Osteocyte (in vitro differentiated cells): Measurements from ENCODE around the gene UPB1. TPM values are rescaled to one million over a fixed set of nuclear protein-coding genes. Genes with fewer than 3 reads are reported as not detected.

Experiments used
- DNase-seq: peaks from one replicate; pipeline ENCODE4 v3.0.0; 2021; ENCODE audit warnings: mixed read lengths; ENCODE audit not compliant: unreplicated experiment; ENCODE audit errors: extremely low spot score
- H3K27ac Mint-ChIP-seq: one replicate; pipeline ENCODE4 v1.8.0; 2021; ENCODE audit warnings: mild to moderate bottlenecking, mixed read lengths; ENCODE audit not compliant: unreplicated experiment
- H3K27me3 Mint-ChIP-seq: one replicate; pipeline ENCODE4 v1.8.0; 2021; ENCODE audit warnings: mixed read lengths; ENCODE audit not compliant: unreplicated experiment
- H3K36me3 Mint-ChIP-seq: one replicate; pipeline ENCODE4 v1.8.0; 2021; ENCODE audit warnings: mixed read lengths; ENCODE audit not compliant: unreplicated experiment
- H3K4me1 Mint-ChIP-seq: one replicate; pipeline ENCODE4 v1.8.0; 2021; ENCODE audit warnings: mixed read lengths; ENCODE audit not compliant: unreplicated experiment
- H3K4me3 Mint-ChIP-seq: one replicate; pipeline ENCODE4 v1.8.0; 2021; ENCODE audit warnings: mild to moderate bottlenecking, moderate library complexity, mixed read lengths; ENCODE audit not compliant: unreplicated experiment
- H3K9me3 Mint-ChIP-seq: one replicate; pipeline ENCODE4 v1.8.0; 2021; ENCODE audit warnings: mixed read lengths; ENCODE audit not compliant: unreplicated experiment
- total RNA-seq: library from RNA; stranded (reverse); gene quantifications from 2 replicates; pipeline ENCODE4 v1.2.1, GENCODE V29; 2021
- TF ChIP-seq, protein P1 (sequence below): fragments of 200-600 bp; sonication (generic); IDR thresholded peaks from 2 replicates; pipeline ENCODE4 v1.5.0; 2021; ENCODE audit warnings: antibody characterized with exemption, mild to moderate bottlenecking, moderate library complexity

Gene UPB1
- total RNA-seq, 1 donor from 2014 or later: not detected

DNA sequence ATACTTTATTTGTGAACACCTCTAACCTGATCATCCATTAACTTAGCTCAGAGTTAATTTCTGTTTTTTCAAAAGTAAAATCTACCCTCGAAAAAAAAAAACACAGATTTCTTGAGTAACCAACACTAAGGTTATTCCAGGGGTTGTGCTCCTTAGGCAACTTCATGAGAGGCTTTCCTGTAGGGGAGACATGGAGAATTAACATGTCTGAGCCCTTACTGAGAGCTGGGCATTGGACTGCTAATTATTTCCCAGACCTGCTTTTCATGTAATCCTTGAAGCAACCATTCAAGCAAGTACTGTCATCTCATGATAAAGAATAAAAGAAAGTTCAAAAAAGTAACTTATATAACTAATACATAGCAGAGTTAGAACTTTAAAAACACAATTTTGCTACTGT is 13.5 kb upstream of the UPB1 start:
- no peak overlapping the region for H3K27ac Mint-ChIP-seq
- H3K4me1 Mint-ChIP-seq: peaks cover 27% of the 10 kb centered on the region
- H3K27me3 Mint-ChIP-seq: no peaks in the 10 kb centered on the region
- H3K36me3 Mint-ChIP-seq: no peaks in the 10 kb centered on the region
- TF ChIP-seq, protein P1, sequence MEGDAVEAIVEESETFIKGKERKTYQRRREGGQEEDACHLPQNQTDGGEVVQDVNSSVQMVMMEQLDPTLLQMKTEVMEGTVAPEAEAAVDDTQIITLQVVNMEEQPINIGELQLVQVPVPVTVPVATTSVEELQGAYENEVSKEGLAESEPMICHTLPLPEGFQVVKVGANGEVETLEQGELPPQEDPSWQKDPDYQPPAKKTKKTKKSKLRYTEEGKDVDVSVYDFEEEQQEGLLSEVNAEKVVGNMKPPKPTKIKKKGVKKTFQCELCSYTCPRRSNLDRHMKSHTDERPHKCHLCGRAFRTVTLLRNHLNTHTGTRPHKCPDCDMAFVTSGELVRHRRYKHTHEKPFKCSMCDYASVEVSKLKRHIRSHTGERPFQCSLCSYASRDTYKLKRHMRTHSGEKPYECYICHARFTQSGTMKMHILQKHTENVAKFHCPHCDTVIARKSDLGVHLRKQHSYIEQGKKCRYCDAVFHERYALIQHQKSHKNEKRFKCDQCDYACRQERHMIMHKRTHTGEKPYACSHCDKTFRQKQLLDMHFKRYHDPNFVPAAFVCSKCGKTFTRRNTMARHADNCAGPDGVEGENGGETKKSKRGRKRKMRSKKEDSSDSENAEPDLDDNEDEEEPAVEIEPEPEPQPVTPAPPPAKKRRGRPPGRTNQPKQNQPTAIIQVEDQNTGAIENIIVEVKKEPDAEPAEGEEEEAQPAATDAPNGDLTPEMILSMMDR: no peak
- DNase-seq: no peak
- no peak overlapping the region for H3K4me3 Mint-ChIP-seq
- no peaks in the 10 kb centered on the region for H3K9me3 Mint-ChIP-seq

DNA sequence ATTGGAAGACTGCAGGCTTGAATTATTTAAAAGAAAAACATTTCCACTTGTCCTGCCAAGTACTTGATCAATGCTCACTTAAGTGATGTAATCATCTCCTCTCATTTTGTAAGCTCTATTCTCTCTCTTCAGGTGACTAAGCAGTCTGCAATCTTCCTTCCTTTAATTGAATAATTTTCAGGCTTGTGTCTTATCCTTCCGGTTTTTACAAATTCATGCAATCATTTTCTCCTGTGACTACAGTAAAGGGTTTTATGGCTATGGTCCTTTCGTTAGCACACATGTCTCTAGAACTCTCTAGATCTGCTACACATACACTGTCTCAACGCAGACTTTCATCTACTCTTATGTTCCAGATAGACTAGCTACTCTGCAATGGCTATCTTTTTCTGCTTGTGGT is 12.6 kb upstream of the UPB1 start:
- H3K27me3 Mint-ChIP-seq: no peaks in the 10 kb centered on the region
- no peak overlapping the region for H3K4me3 Mint-ChIP-seq
- peaks cover 29% of the 10 kb centered on the region for H3K4me1 Mint-ChIP-seq
- DNase-seq: no peak
- TF ChIP-seq, protein P1: no peak
- peak overlapping the region; percentile 13 for H3K27ac Mint-ChIP-seq
- H3K9me3 Mint-ChIP-seq: no peaks in the 10 kb centered on the region
- no peaks in the 10 kb centered on the region for H3K36me3 Mint-ChIP-seq

DNA sequence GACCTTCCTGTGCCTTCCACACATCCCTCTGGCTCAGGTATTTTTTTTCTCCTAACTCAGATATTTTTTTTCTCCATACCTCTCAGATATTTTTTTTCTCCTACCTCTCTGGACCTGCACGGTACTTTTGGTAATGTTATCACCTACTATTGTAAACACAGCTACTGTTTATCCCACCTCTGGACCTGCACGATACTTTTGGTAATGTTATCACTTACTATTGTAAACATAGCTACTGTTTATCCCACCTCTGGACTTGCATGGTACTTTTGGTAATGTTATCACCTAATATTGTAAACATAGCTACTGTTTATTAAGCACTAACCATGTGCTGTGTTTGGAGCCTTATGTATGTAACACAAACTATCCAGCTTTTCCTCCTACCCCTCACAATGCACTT is 12.1 kb upstream of the UPB1 start:
- no peak for DNase-seq
- Mint-ChIP-seq H3K4me1 (peaks cover 29% of the 10 kb centered on the region), H3K27me3 (no peaks in the 10 kb centered on the region), H3K27ac (peak overlapping the region; percentile 13), H3K36me3 (no peaks in the 10 kb centered on the region), H3K4me3 (no peak overlapping the region), H3K9me3 (no peaks in the 10 kb centered on the region)
- TF ChIP-seq, protein P1: no peak

DNA sequence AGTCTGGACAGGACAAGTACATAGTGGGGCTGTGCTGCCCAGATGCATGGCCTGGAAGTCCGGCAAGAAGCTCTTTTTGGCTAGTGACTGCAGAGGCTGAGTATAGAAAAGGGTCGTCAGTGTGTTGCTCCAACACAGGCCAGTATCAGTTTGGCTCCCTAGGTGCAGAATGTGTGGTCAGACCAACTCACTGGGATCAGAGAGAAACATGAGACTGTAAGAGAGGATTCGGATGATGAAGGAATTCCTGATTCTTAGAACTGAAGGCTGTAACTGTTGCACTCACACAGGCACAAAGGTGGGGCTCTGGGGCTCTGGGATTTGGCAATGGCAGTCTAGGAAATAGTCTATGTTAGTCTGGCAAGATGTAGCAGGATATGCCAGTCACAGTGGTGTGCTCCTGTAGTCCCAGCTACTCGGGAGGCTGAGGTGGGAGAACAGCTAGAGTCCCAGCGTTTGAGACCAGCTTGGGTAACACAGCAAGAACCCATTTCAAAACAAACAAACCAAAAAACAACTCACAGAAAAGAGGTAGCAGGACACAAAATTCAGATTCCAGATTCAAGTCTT is 11.1 kb upstream of the UPB1 start:
- TF ChIP-seq, protein P1: no peak
- no peaks in the 10 kb centered on the region for H3K36me3 Mint-ChIP-seq
- H3K27me3 Mint-ChIP-seq: no peaks in the 10 kb centered on the region
- peaks cover 35% of the 10 kb centered on the region for H3K4me1 Mint-ChIP-seq
- no peak for DNase-seq
- no peak overlapping the region for H3K4me3 Mint-ChIP-seq
- no peak overlapping the region for H3K27ac Mint-ChIP-seq
- H3K9me3 Mint-ChIP-seq: no peaks in the 10 kb centered on the region

DNA sequence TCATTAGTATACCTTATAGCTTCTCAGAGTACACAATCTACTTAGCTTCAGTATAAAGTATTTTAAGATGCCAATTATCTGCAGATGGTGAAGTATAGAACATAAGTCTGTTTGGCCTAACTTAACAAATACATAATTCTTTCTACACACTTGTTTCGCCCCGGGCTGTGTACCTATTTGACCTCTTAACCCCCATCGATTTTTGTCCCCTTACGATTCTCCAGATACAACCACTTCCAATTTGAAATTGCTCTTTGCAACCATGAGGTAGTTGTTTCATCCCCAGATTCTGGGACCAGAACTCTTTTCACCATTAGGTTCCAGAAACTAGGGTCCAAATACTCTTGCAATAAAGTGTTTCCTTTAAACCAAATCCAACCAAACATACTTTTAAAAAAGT is 10.0 kb upstream of the UPB1 start:
- DNase-seq: no peak
- peaks cover 37% of the 10 kb centered on the region for H3K4me1 Mint-ChIP-seq
- H3K9me3 Mint-ChIP-seq: peaks cover 5% of the 10 kb centered on the region
- no peaks in the 10 kb centered on the region for H3K27me3 Mint-ChIP-seq
- no peak overlapping the region for H3K4me3 Mint-ChIP-seq
- TF ChIP-seq, protein P1: no peak
- no peak overlapping the region for H3K27ac Mint-ChIP-seq
- H3K36me3 Mint-ChIP-seq: no peaks in the 10 kb centered on the region
